Thyroid gland (tissue), 4 donors: ENCODE data around the gene PRDM4. TPM values are rescaled to one million over a fixed set of nuclear protein-coding genes. Genes with fewer than 3 reads are reported as not detected.
A peak's percentile ranks its signal among the peaks of the same experiment; 100 is the strongest.
"Not testable (repeated sequence)": the region's sequence is repeated elsewhere in the genome, so short reads cannot be mapped to it uniquely, and the experiment has no call there.

Experiments
- DNase-seq, 2 donors: peaks; one replicate each; pipeline ENCODE4 v3.0.0-alpha.2; 2019
- H3K27ac ChIP-seq, 3 donors: fragments of 200-600 bp; sonication (generic); 1 replicate in 2 of 3; 2 replicates in 1 of 3; pipeline ENCODE4 v1.5.1; 2016 to 2019; ENCODE audit warnings: mild to moderate bottlenecking in 1 of 3, moderate library complexity in 1 of 3
- H3K27me3 ChIP-seq: fragments of 200-600 bp; sonication (generic); one replicate; pipeline ENCODE4 v1.5.1; 2019
- H3K36me3 ChIP-seq, 2 donors: fragments of 200-600 bp; sonication (generic); one replicate each; pipeline ENCODE4 v1.5.1; 2016 to 2019
- H3K4me1 ChIP-seq, 2 donors: fragments of 200-600 bp; sonication (generic); one replicate each; pipeline ENCODE4 v1.5.1; 2017 to 2019
- H3K4me3 ChIP-seq, 3 donors: fragments of 200-600 bp; sonication (generic); replicated peaks in 1 of 3; 1 replicate in 2 of 3; 2 replicates in 1 of 3; pipeline ENCODE4 v1.5.1; 2016; ENCODE audit warnings: mild to moderate bottlenecking in 1 of 3
- H3K9me3 ChIP-seq: fragments of 200-600 bp; sonication (generic); one replicate; pipeline ENCODE4 v1.5.1; 2017
- POLR2A ChIP-seq, 2 donors: fragments of 450-650 bp; IDR thresholded peaks; one replicate each; pipeline ENCODE4 v1.6.1; 2017; ENCODE audit warnings: antibody characterized with exemption in 2 of 2, mild to moderate bottlenecking in 2 of 2, moderate library complexity in 1 of 2
- WGBS, 2 donors: methylation state at CpG; one replicate each; pipeline ENCODE4 v1.1.5; 2017; 5-methylcytosine and 5-hydroxymethylcytosine counted together
- intact Hi-C: fragments of 100-400 bp; cut with DNase I; formaldehyde crosslinking; loops from one replicate; pipeline ENCODE4 v1.15.1; 2023
- total RNA-seq, 4 donors: library from RNA; depleted of rRNA; stranded (reverse); fragments of >200 nt; gene quantifications; one replicate each; pipeline ENCODE4 v1.2.3, GENCODE V29; 2016
- TF ChIP-seq, protein P1 (sequence below), 6 experiments: fragments of 200-600 bp in 3 of 6; fragments of 450-650 bp in 3 of 6; sonication (generic) in 3 of 6; IDR thresholded peaks; one replicate each; pipeline ENCODE4 v1.5.1; 2016 to 2019; ENCODE audit warnings: antibody characterized with exemption in 6 of 6, mild to moderate bottlenecking in 2 of 6, inconsistent platforms in 1 of 6, moderate library complexity in 1 of 6

PRDM4 gene
- total RNA-seq, 4 donors from 2014 or later = 23.7 to 38.7 (median 25.1) TPM

DNA sequence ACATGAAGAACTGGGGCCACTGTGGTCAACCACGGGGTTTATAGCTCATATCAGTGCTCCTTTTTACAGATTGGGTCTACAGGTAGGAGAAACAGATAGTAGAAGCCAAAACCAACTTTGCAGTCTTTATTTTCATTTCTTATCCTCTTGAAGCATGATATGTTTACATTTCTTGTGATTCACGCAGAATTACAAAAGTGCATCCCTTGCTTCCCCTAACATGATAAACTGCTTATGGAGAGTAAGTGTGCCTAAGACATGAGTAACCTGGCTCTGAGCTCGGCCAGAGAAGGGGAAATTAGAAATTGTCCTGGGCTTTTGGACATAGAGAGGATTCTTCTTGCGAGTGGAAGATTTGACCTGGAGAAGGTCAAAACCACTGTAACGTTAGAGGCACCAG lies 56.9 kb downstream of the PRDM4 start:
- no peak for DNase-seq
- Histone ChIP-seq H3K27me3 (no peaks in the 10 kb centered on the region), H3K9me3 (no peaks in the 10 kb centered on the region), H3K36me3 (peaks cover 37 to 52% of the 10 kb centered on the region in 2 donors), H3K27ac (no peak overlapping the region), H3K4me1 (no peaks in the 10 kb centered on the region), H3K4me3 (no peak overlapping the region)
- 89 to 92% methylated on average over 5 of the region's 5 CpGs for WGBS, 2 donors
- TF ChIP-seq POLR2A (IDR thresholded peaks at IDR 0.05) = no peak
- TF ChIP-seq, protein P1, sequence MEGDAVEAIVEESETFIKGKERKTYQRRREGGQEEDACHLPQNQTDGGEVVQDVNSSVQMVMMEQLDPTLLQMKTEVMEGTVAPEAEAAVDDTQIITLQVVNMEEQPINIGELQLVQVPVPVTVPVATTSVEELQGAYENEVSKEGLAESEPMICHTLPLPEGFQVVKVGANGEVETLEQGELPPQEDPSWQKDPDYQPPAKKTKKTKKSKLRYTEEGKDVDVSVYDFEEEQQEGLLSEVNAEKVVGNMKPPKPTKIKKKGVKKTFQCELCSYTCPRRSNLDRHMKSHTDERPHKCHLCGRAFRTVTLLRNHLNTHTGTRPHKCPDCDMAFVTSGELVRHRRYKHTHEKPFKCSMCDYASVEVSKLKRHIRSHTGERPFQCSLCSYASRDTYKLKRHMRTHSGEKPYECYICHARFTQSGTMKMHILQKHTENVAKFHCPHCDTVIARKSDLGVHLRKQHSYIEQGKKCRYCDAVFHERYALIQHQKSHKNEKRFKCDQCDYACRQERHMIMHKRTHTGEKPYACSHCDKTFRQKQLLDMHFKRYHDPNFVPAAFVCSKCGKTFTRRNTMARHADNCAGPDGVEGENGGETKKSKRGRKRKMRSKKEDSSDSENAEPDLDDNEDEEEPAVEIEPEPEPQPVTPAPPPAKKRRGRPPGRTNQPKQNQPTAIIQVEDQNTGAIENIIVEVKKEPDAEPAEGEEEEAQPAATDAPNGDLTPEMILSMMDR (IDR thresholded peaks at IDR 0.05) = no peak
- intact Hi-C loops = no loop called here

DNA sequence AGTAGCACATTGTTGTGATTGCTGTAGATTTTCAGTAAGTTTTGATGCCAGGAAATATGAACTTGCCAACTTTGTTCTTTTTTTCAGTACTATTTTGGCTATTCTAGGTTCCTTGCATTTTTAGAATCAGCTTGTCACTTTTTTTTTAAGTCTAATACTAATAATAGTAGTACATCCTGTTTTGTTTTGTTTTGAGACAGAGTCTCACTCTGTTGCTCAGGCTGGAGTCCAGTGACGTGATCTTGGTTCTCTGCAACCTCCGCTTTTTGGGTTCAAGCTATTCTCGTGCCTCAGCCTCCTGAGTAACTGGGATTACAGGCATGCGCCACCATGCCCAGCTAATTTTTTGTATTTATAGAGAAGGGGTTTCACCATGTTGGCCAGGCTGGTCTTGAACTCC lies 58.8 kb downstream of the PRDM4 start:
- Histone ChIP-seq H3K4me3 (no peak overlapping the region), H3K27me3 (no peaks in the 10 kb centered on the region), H3K9me3 (no peaks in the 10 kb centered on the region), H3K36me3 (peaks cover 55 to 60% of the 10 kb centered on the region in 2 donors), H3K27ac (no peak overlapping the region), H3K4me1 (no peaks in the 10 kb centered on the region)
- DNase-seq = no peak
- 84 to 88% methylated on average over 4 of the region's 4 CpGs for WGBS, 2 donors
- no peak for TF ChIP-seq POLR2A (IDR thresholded peaks at IDR 0.05)
- TF ChIP-seq, protein P1 (IDR thresholded peaks at IDR 0.05) = no peak
- intact Hi-C loops = no loop called here

DNA sequence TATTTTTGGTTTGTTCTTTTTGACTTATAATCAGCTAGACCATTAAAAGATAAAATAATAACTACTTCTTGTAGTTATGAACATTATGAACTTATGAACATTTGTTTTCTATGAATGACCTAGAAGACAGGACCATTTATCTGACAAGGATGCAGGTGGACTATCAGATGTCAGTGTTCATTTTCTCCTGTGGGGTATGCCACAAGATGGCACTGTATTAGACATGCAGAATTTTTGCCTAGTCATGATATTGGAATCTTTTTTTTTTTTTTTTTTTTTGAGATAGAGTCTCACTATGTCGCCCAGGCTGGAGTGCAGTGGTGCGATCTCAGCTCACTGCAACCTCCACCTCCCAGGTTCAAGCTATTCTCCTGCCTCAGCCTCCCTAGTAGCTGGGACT lies 65.2 kb downstream of the PRDM4 start:
- H3K36me3 ChIP-seq = peaks cover 78 to 82% of the 10 kb centered on the region in 2 donors
- H3K27ac ChIP-seq, H3K27me3 ChIP-seq, intact Hi-C loops, H3K9me3 ChIP-seq, DNase-seq, H3K4me1 ChIP-seq, H3K4me3 ChIP-seq: not testable (repeated sequence)
- WGBS, 2 donors = 93 to 100% methylated on average over 2 of the region's 2 CpGs
- TF ChIP-seq, protein P1 (IDR thresholded peaks at IDR 0.05) = peak in 2 of 6 experiments; percentile 24 to 36

DNA sequence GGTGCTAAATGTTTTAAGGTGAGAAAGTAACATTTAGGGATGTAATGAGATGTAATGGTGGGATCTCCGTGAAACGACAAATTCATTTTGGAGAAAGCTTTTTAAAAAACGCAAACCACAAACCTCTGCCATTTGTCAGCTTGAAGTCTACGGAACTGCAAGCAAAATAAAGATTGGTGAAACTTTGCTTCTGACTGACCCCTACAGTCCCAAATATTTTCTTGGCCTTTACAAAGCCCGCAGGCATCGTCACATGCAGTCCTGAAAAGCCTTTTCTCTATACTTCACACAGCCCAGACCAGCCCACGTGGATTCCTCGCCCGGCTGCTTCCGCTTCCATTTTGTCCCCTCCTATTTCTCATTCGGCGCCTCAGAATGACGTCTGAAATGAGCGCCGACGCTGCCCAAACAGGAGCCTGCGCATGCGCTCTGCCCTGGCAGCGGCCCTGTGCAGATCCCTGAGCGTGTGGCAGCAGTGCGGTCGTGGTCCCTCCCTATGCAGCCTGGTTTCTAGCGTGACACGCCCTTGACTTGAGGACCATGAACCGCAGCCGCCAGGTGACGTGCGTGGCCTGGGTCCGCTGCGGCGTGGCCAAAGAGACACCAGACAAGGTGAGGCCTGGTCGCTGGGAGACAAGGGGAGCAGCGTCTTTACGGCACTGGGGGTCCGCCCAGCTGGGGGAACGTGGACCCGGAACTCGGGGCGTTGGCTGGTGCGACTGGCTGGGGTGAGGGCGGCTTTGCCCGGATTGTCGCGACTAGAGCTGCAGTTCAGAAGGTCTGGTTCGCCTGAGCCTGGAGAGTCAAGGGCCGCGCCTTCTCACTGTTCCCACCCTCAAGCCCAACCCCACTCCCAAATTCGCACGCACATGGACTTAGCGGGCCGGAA lies 75.3 kb downstream of the PRDM4 start, which contains the start of gene PWP1:
Gene PWP1 (plus strand): TSS at position 440 of the 889 bp plus-strand sequence. CDS start 101 bp downstream, at position 541.
- Histone ChIP-seq H3K27me3 (no peaks in the 10 kb centered on the region), H3K4me1 (peaks cover 9 to 11% of the 10 kb centered on the region in 2 donors), H3K4me3 (peak within 1 kb of the TSS; percentile 75 to 87 (median 80)), H3K9me3 (no peaks in the 10 kb centered on the region), H3K27ac (peak within 1 kb of the TSS; percentile 44 to 67 (median 45)), H3K36me3 (peaks cover 21 to 24% of the 10 kb centered on the region in 2 donors)
- intact Hi-C loops = loop anchor here (5.0 to 10.0 kb wide), 2 partner anchors 77 to 829 kb away; partner anchors contain the start of genes FICD and PRDM4
- DNase-seq = peak; percentile 95
- TF ChIP-seq, protein P1 (IDR thresholded peaks at IDR 0.05) = no peak
- peak in 1 of 2 donors; percentile 78 for TF ChIP-seq POLR2A (IDR thresholded peaks at IDR 0.05)
- WGBS, 2 donors = 0 to 1% methylated on average over 26 to 39 of the region's 51 CpGs

DNA sequence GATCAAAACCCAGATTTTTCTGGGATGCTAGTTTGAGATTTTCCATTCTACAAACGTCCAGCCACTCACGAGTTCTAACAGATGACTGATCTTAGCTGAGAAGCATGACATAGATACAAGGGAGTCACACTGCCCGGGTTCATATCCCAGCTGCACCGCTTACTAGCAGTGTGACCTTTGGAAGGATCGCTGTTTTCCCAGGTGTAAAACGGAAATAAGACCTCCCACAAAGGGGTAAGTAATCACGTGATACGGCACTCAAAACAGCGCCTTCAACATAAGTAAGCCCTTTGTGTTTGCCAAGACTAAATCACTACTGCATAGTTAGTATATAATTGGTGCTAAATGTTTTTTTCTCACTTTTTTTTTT lies 76.0 kb downstream of the PRDM4 start:
- Histone ChIP-seq H3K4me3 (peak overlapping the region in 2 of 3 donors; percentile 75 to 87), H3K27ac (peak overlapping the region in 1 of 3 donors; percentile 67), H3K36me3 (peaks cover 14 to 18% of the 10 kb centered on the region in 2 donors), H3K4me1 (peaks cover 9 to 11% of the 10 kb centered on the region in 2 donors), H3K9me3 (no peaks in the 10 kb centered on the region), H3K27me3 (no peaks in the 10 kb centered on the region)
- intact Hi-C loops = loop anchor here (5.0 to 10.0 kb wide), 2 partner anchors 77 to 830 kb away; partner anchors contain the start of genes FICD and PRDM4
- no peak for TF ChIP-seq POLR2A (IDR thresholded peaks at IDR 0.05)
- TF ChIP-seq, protein P1 (IDR thresholded peaks at IDR 0.05) = no peak
- peak in 1 of 2 donors; percentile 4 for DNase-seq
- WGBS, 2 donors = 8 to 9% methylated on average over 9 of the region's 9 CpGs
